T-helper 2 cell treated with Interferon-gamma antibody and Interleukin-4, amounts not matched to agents 5 μg/mL and 100 μg/mL, for 36 hours (primary cell): ENCODE measurements around the gene ICAM1.
A peak's percentile ranks its signal among the peaks of the same experiment; 100 is the strongest.

ENCODE experiments used
- DNase-seq: peaks from one replicate; pipeline ENCODE4 v3.0.0; 2021; ENCODE audit warnings: low spot score
- H3K27ac Mint-ChIP-seq: one replicate; pipeline ENCODE4 v1.8.0; 2021; ENCODE audit warnings: mild to moderate bottlenecking, mixed read lengths
- H3K27me3 Mint-ChIP-seq: one replicate; pipeline ENCODE4 v1.8.0; 2021; ENCODE audit warnings: low read depth, mixed read lengths
- H3K36me3 Mint-ChIP-seq: one replicate; pipeline ENCODE4 v1.8.0; 2021; ENCODE audit warnings: low read depth, mixed read lengths
- H3K4me1 Mint-ChIP-seq: one replicate; pipeline ENCODE4 v1.8.0; 2021; ENCODE audit warnings: low read depth, mixed read lengths
- H3K4me3 Mint-ChIP-seq: one replicate; pipeline ENCODE4 v1.8.0; 2022; ENCODE audit warnings: mild to moderate bottlenecking, moderate library complexity, mixed read lengths
- H3K9me3 Mint-ChIP-seq: one replicate; pipeline ENCODE4 v1.8.0; 2021; ENCODE audit warnings: mixed read lengths

The ICAM1 gene, protein sequence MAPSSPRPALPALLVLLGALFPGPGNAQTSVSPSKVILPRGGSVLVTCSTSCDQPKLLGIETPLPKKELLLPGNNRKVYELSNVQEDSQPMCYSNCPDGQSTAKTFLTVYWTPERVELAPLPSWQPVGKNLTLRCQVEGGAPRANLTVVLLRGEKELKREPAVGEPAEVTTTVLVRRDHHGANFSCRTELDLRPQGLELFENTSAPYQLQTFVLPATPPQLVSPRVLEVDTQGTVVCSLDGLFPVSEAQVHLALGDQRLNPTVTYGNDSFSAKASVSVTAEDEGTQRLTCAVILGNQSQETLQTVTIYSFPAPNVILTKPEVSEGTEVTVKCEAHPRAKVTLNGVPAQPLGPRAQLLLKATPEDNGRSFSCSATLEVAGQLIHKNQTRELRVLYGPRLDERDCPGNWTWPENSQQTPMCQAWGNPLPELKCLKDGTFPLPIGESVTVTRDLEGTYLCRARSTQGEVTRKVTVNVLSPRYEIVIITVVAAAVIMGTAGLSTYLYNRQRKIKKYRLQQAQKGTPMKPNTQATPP

DNA sequence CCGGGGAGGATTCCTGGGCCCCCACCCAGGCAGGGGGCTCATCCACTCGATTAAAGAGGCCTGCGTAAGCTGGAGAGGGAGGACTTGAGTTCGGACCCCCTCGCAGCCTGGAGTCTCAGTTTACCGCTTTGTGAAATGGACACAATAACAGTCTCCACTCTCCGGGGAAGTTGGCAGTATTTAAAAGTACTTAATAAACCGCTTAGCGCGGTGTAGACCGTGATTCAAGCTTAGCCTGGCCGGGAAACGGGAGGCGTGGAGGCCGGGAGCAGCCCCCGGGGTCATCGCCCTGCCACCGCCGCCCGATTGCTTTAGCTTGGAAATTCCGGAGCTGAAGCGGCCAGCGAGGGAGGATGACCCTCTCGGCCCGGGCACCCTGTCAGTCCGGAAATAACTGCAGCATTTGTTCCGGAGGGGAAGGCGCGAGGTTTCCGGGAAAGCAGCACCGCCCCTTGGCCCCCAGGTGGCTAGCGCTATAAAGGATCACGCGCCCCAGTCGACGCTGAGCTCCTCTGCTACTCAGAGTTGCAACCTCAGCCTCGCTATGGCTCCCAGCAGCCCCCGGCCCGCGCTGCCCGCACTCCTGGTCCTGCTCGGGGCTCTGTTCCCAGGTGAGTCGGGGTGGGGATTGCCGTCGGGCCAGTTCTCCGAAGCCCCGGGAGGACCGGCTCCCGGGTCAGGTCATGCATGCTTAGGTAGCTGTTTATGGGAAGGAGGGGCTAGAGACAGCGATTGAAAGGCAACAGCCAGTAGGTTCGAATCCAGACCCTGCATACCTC lies at the start of gene ICAM1:
ICAM1 (plus strand) TSS at position 505 of the 779 bp plus-strand sequence; CDS start at position 545, 40 bp downstream.
- DNase-seq, result peak; percentile 83
- peaks cover 11% of the 10 kb centered on the region for H3K36me3 Mint-ChIP-seq
- H3K4me3 Mint-ChIP-seq, result peak within 1 kb of the TSS; percentile 87
- H3K4me1 Mint-ChIP-seq, result peaks cover 33% of the 10 kb centered on the region
- H3K27ac Mint-ChIP-seq, result peak within 1 kb of the TSS; percentile 92
- H3K9me3 Mint-ChIP-seq, result no peaks in the 10 kb centered on the region
- no peaks in the 10 kb centered on the region for H3K27me3 Mint-ChIP-seq

DNA sequence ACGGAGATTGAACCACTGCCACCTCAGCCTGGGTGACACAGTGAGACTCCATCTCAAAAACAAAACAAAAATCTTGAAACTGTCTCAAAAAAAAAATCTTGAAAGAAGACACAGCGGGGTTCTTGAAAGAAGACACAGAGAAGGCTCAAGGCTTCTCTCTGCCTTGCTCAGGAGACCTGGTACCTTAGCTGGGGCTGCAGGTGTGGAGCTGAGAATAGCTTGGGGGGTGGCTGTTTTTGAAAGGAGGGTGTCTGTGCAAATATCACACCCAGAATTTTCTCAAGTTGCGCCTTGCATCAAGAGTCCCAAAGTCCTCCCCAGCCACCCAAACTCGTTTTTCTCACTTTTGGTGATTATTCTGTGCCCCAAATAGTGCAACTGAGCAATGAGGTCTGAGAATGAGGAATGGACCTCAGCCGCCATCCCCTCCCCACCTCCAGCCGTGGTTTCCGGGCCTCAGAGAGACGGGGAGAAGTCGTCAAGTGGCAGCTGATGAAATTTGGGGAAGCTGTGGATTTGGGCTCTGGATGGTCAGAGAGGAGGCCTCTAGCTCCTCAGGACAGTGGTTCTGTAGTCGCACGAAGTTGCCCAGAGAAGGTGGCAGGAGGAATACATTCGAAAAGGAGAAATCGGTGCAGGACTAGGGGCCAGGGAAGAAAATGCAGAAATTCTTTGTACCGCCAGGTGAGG lies 48.6 kb upstream of the ICAM1 start:
- Mint-ChIP-seq H3K4me3 (no peak overlapping the region), H3K27ac (no peak overlapping the region), H3K36me3 (peaks cover 7% of the 10 kb centered on the region)

DNA sequence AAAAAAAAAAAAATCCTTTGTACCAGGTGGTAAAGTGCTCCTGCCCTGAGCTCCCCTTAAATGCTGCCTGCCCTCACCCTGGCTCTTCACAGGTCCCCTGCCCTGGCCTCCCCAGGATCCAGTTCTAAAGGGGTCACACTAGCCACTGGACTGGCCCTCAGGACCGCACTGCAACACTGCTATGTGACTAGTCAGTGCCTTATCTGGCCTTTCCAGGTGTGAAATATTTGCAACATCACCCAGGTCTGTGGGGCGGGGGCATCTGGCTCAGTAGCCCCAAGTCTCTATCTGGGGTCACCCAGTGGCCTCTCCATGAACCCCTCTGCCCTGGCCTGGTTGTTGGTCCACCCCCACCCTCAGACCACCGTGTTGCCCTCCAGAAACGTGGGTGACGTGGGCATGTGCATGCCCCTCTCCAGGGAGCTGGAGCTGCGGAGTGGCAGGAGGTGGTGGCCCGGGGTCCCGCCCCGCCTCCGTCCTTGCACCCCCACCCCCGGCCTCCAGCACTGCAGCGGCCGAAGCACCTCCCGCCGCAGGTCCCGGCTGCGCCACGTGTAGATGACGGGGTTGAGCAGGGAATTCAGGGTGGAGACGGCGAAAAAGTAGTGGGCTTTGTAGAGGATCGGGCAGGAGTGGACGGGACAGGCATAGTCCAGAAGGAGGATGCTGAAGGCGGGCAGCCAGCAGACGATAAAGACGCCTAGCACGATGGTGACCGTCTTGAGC lies 47.3 kb upstream of the ICAM1 start:
- no peak for DNase-seq
- no peak overlapping the region for H3K27ac Mint-ChIP-seq
- H3K4me3 Mint-ChIP-seq, result no peak overlapping the region
- H3K9me3 Mint-ChIP-seq, result no peaks in the 10 kb centered on the region
- peaks cover 7% of the 10 kb centered on the region for H3K36me3 Mint-ChIP-seq
- peaks cover 3% of the 10 kb centered on the region for H3K4me1 Mint-ChIP-seq
- no peaks in the 10 kb centered on the region for H3K27me3 Mint-ChIP-seq

More for the DNA sequence above, 48.6 kb upstream of the ICAM1 start:
- DNase-seq, result no peak
- no peaks in the 10 kb centered on the region for H3K9me3 Mint-ChIP-seq
- H3K4me1 Mint-ChIP-seq, result peaks cover 2% of the 10 kb centered on the region
- no peaks in the 10 kb centered on the region for H3K27me3 Mint-ChIP-seq

DNA sequence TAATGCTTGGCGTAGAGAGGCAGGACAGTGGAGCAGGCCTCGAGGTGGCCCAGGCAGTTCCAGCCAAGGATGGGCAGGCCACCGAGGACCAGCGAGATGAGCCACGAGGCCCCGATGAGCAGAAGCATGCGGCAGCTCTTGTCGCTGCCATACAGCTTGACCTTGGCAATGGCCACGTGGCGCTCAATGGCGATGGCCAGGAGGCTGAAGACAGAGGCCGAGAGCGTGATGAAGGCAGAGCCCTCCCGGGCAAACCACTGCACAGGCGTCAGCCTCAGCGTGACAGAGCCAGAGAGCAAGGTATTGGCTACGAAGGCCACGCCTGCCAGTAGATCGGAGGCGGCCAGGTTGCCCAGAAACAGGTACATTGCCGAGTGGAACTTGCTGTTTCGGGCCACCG lies 46.6 kb upstream of the ICAM1 start:
- H3K27me3 Mint-ChIP-seq, result no peaks in the 10 kb centered on the region
- no peaks in the 10 kb centered on the region for H3K9me3 Mint-ChIP-seq
- no peak overlapping the region for H3K4me3 Mint-ChIP-seq
- H3K4me1 Mint-ChIP-seq, result peaks cover 10% of the 10 kb centered on the region
- peaks cover 7% of the 10 kb centered on the region for H3K36me3 Mint-ChIP-seq
- H3K27ac Mint-ChIP-seq, result no peak overlapping the region
- no peak for DNase-seq

DNA sequence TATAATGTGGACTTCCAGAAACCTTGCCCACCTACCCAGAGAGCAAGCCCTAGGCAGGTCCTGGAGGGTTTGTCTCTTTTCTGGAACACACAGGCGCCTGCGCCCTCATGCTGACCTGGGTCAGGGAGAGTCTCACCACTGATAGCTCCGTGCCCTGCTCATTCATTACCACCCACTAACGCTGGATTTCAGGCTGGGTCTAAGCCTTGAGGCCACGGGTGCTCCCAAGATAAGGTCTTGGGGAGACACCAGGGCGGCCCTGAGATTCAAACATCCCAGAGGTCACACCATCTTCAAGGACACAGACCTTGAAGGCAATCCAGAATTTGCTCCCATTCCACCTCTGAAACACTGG lies 44.9 kb upstream of the ICAM1 start:
- H3K9me3 Mint-ChIP-seq, result no peaks in the 10 kb centered on the region
- peaks cover 7% of the 10 kb centered on the region for H3K36me3 Mint-ChIP-seq
- H3K27me3 Mint-ChIP-seq, result no peaks in the 10 kb centered on the region
- no peak overlapping the region for H3K4me3 Mint-ChIP-seq
- no peak overlapping the region for H3K27ac Mint-ChIP-seq
- H3K4me1 Mint-ChIP-seq, result peaks cover 15% of the 10 kb centered on the region
- DNase-seq, result no peak

DNA sequence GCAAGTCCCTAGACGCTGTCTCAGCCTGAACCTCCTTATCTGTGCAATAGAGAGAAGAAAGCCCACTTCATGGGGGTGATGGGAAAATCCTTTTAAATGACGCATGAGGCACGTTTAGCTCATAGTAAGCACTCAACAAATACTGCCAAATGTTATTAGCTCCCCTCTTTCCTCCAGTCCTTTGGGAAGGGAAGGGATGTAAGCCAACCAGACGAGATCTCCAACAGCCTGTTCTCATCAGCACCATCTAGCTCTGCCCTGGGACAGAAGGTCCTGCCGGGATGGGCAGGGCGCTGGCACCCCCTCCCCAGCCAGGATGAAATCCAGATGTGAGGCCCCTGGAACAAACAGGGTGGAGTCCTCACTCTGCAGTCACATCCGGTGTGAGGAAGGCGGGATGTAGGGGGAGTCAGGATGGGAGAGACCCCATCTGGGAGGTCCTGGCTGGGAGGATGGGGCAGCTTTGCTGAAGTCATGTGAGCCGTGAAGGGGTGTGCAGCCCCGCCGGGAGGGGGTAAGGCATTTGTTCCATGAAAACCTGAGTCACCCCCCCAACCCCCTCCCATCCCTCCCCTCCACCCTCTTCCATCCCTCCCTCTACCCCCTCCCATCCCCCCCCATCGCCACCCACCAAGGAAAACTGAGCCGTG lies 44.4 kb upstream of the ICAM1 start:
- no peak overlapping the region for H3K27ac Mint-ChIP-seq
- DNase-seq, result no peak
- peaks cover 15% of the 10 kb centered on the region for H3K4me1 Mint-ChIP-seq
- no peaks in the 10 kb centered on the region for H3K9me3 Mint-ChIP-seq
- H3K36me3 Mint-ChIP-seq, result peaks cover 7% of the 10 kb centered on the region
- H3K27me3 Mint-ChIP-seq, result no peaks in the 10 kb centered on the region
- no peak overlapping the region for H3K4me3 Mint-ChIP-seq

DNA sequence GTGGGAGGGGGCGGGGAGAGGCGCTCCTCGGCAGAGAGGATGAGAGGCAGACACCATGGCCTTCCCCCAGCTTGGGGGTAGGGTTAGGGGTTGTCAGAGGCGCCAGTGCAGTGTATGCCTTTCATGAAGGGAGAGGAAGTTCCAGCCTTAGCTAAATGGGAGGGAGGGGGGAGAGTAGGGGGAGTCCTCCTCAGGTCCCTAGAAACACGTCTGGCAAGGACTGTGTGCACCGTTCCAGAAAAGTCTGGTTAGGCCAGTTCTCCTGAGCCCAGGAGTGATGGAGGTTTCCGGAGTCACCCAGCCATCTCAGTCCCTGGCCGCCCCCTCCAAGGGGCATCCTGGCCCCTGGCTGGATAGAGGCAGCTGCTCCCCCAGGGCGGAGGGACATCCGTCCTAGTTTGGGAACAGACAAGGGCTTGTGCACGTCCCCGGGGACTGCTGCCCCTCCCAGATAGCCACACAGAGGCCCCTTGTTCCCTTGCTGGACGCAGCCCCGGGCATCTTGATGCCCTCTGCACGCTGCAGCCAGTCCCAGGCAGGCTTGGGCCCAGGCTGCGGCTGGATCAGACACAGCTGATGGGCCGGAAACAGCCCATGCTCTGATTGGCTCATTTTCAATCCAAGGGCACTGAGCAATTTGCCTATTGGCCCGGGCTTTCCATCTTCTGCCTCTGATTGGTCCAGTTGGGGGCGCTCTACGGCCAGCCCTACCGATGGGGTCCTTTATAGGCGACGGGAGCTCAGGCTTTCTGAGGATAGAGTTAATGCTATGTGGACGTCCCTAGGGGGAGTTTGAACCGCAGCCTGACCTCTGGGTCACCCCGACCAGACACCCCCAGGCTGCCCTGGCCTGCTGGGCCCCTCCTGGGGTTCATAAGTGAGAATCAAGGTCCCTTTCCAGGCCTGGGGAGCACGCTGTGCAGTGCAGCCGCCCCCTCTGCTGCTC lies 43.6 kb upstream of the ICAM1 start:
- H3K27ac Mint-ChIP-seq, result no peak overlapping the region

DNA sequence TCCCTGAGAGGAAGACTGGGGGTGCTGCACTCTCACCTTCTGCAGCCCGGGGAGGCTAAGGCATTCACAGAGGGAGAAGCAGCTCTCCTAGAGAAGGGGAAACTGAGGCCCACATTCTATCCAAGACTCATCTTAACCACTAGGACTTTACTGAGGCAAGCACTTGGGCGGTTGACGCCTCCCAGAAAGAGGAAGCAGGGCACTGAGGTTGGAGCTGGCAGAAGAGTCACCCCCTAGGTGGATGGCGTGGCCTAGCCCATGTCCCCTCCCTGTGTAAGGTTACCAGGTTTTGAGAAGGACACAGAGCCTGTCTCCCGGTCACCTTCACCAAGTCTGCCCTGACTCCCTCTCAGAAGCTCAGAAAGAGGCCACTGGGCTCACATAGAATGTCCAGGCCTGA lies 42.5 kb upstream of the ICAM1 start:
- Mint-ChIP-seq H3K4me1 (peaks cover 13% of the 10 kb centered on the region), H3K4me3 (no peak overlapping the region), H3K27ac (no peak overlapping the region), H3K27me3 (no peaks in the 10 kb centered on the region), H3K36me3 (peaks cover 4% of the 10 kb centered on the region), H3K9me3 (no peaks in the 10 kb centered on the region)
- DNase-seq, result no peak

More for the DNA sequence above, 43.6 kb upstream of the ICAM1 start:
- DNase-seq, result no peak
- H3K36me3 Mint-ChIP-seq, result peaks cover 7% of the 10 kb centered on the region
- H3K27me3 Mint-ChIP-seq, result no peaks in the 10 kb centered on the region
- no peaks in the 10 kb centered on the region for H3K9me3 Mint-ChIP-seq
- no peak overlapping the region for H3K4me3 Mint-ChIP-seq
- peaks cover 15% of the 10 kb centered on the region for H3K4me1 Mint-ChIP-seq

DNA sequence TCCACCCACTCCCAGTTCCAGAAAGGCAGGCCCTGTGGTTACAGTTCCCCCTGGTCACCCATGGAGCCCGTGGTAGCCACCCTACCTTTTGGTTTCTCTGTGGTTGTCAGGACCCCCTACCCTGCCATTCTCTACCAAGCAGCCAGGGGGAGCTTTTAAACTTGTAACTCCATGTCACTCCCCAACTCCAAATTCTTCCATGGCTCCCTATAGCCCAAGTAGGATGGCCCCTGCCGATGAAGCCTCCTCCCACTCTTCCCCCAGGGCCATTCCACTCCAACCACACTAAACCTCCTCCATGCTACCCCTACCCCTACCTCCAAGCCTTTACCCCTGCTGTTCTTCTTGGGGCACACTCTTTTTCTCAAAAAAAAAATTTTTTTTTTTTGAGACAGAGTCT lies 42.0 kb upstream of the ICAM1 start:
- peak overlapping the region; percentile 38 for H3K27ac Mint-ChIP-seq
- H3K4me3 Mint-ChIP-seq, result peak overlapping the region; percentile 60
- no peaks in the 10 kb centered on the region for H3K9me3 Mint-ChIP-seq
- H3K4me1 Mint-ChIP-seq, result peaks cover 13% of the 10 kb centered on the region
- peak; percentile 15 for DNase-seq
- no peaks in the 10 kb centered on the region for H3K27me3 Mint-ChIP-seq
- H3K36me3 Mint-ChIP-seq, result peaks cover 3% of the 10 kb centered on the region

DNA sequence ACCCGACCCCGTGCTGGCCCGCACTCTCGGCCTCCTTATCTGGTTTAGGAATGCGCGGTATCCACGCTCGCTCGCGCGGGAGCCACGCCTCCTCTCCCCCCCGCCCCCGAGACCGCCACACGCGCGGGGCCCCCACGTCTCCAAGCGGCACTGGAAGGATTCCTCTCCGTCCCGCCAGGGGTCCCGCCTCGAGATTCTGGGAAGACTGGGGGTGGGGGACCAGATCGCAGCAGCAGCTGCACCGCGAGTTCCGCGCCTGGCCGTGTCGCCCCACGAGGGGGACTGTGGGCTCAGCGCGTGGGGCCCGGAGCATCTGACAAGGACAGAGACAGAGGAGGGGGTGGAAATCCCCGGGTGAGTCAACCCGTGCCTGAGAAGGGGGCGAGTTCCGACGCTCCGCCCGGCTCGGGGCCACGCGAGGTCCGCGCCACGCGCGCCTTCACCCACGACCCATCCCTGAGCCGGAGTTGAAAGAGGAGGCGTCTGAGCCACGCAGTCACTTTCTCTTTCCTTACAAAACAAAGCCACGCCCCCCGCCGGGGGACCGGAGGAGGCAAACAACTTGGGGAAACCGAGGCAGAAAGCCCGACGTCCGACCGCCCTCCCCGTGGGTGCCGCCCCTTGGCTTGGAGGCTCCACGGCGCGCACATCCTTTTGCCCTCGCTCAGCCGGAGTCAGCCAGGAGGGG lies 40.6 kb upstream of the ICAM1 start:
- H3K36me3 Mint-ChIP-seq, result no peaks in the 10 kb centered on the region
- H3K27me3 Mint-ChIP-seq, result no peaks in the 10 kb centered on the region
- peak overlapping the region; percentile 68 for H3K27ac Mint-ChIP-seq
- H3K9me3 Mint-ChIP-seq, result no peaks in the 10 kb centered on the region
- peaks cover 18% of the 10 kb centered on the region for H3K4me1 Mint-ChIP-seq
- DNase-seq, result peak; percentile 50
- peak overlapping the region; percentile 85 for H3K4me3 Mint-ChIP-seq

DNA sequence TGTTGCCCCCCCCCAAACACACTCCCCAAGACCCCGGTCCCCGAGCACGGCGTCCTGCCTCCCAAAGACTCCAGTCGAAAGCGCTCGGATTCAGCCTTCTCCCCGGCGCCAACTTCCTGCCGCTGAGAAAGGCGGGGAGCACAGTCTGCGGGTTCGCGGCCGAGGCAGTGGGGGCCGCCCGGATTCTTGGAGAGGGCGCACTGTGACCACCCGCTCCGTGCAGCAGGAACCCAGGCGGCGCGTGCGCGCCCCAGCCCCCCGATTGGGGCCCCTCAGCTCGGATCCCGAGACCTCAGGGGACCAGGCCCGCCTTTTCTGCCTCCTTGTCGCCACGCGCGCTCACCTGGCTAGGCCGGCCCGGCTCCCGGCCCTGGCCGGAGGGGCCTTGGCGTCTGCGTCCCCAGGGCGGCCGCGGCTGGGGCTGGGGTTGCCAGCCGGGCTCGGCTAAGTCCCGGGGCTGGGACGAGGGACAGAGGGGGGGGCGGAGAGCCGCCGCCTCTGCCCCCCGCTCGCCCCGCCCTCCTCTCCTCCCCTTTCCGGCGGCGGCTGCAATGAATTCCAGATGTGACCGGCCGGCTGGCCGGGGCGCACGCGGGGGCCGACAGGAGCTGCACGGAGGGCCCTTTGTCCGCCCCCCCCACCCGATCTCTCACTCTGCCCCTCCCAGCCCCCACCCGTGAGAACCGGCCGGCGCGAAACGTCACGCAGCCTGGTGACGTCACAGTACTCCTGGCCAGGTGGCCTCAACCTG lies 39.9 kb upstream of the ICAM1 start, which contains the start of gene S1PR2:
S1PR2 (minus strand) TSS at position 471 of the 751 bp plus-strand sequence. CDS start 6,426 bp downstream, outside the sequence.
- H3K9me3 Mint-ChIP-seq, result no peaks in the 10 kb centered on the region

More for the DNA sequence above, 39.9 kb upstream of the ICAM1 start, which contains the start of gene S1PR2:
- Mint-ChIP-seq H3K27me3 (no peaks in the 10 kb centered on the region), H3K4me3 (peak within 1 kb of the TSS; percentile 85), H3K4me1 (peaks cover 20% of the 10 kb centered on the region), H3K27ac (peak within 1 kb of the TSS; percentile 68), H3K36me3 (no peaks in the 10 kb centered on the region)
- DNase-seq, result peak; percentile 71
